GM21786 (cell line): Measurements from ENCODE around the gene THAP4.
"Not testable (repeated sequence)": the region's sequence is repeated elsewhere in the genome, so short reads cannot be mapped to it uniquely, and the experiment has no call there.

ENCODE experiments used
- ATAC-seq: cut with Tn5 transposase; IDR thresholded peaks from one replicate; pipeline ENCODE4 v1.9.1; 2021; ENCODE audit not compliant: unreplicated experiment

The THAP4 gene

DNA sequence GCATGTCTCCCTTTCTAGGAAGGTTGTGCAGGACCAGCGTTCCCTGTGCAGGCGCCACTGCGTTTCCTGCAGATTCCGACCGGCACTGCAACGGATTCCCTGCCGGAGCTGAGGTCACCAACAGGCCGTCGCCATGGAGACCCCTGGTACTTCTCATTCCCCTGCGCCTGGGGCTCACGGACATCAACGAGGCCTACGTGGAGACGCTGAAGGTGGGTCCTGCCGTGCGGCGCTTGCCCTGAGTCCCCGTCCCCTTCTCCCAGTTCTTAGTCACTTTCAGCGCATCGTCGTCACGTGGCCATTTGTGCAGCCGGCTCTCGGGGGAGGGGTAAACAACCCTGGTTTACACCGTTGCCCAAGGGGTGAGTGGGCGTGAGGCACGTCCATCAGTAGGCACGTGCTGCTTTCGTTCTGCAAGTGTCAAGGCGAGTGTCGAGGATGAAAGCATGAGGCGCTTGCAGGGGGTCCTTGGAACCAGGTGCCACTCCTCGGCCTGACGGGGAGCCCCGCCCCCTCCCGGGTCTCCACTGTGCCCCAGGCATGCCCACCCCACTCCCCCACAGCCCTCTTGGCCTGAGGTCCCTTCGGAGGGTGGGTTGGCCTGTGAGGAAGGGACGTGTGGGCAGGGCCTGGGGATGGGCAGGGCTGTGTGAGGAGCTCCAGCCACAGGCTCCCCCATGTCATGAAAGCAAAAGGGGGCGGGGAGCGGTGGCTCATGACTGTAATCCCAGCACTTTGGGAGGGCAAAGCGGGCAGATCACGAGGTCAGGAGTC lies 29.9 kb upstream of the THAP4 start:
- no peak for ATAC-seq

GRCh38 chr2:241665731-241666440 lies 28.9 kb upstream of the THAP4 start:
- ATAC-seq: no peak

GRCh38 chr2:241662731-241663130 lies 25.8 kb upstream of the THAP4 start:
- ATAC-seq: not testable (repeated sequence)

GRCh38 chr2:241660593-241661213 lies 23.7 kb upstream of the THAP4 start:
- ATAC-seq: no peak

- no peak for ATAC-seq
Measured at GRCh38 chr2:241659150-241659739, 22.3 kb upstream of the THAP4 start.

DNA sequence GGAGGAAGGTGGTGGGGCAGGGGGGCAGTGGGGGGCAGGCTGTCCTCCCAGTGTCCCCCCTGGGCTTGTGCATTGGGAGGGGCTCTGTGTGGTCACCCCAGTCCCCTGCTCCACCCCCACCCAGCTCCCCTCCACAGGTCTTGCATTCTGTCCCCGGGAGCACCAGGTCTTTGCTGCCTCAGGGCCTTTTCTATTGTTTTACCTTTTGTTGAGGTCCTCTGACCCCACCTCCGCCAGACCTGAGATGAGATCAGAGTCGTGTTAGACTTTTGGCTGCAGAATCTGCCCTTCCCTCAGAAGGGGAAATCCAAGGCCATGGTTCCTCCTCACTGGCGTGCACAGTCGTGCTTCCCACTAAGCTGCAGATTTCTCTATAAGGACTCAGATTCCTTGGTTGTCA lies 21.3 kb upstream of the THAP4 start:
- ATAC-seq: no peak

- no peak for ATAC-seq
Measured at GRCh38 chr2:241657786-241658254, 20.9 kb upstream of the THAP4 start.

DNA sequence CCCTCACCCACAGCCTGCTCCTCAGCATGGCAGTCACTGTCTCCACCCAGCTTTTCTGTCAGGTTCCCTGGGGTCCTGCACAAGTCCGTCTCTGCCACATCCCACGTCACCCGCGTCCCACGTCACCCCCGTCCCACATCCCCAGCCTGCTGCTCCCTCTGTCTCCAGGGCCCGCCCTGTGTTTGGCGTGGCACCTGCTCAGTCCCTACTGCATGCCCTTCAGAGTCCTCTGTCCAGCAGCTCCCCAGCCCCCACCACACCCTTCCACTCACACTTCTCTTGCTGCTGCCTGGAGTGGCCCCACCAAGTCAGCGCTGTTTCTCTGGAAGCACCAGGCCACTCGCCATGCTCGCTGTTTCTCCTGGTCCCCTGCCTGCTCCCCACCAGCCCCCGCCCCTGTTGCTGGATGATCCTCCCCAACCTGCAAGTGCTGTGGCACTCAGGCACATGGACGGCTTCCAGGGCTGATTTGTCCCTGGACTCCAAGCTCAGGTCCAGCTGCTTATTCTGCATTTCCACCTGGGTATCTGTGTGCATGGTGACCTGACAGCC lies 19.3 kb upstream of the THAP4 start:
- no peak for ATAC-seq

DNA sequence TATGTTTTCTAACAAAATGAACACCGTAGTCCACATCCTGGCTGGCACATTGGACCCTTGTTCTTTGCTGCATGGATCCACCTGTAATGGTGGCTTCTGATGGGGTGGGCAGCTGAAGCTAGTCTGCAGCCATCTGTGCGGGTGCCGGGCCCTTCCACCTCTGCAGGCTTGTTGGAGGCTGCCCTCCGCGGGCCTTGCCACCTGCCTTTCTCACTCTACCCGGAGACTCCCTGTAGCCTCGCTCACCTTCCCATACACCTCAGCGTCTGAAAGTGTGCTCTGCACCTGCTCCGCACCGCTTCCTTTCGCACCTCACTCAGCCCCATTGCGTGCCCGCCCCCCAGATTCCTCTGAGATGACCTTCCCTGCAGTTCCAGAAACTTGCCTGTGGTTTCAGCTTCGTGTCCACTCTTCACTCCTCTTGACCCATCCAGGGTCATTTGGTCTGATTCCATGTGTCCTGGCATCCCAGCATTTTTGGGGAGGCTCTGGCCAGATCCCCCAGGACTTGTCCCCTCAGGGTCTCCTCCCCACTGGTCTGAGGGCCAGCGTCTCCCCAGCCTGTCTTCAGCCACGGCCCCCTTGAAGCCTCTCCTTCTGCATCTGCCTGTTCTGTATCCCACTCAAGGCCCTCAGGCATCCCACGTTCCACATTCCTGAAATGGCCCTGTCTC lies 18.7 kb upstream of the THAP4 start:
- no peak for ATAC-seq

DNA sequence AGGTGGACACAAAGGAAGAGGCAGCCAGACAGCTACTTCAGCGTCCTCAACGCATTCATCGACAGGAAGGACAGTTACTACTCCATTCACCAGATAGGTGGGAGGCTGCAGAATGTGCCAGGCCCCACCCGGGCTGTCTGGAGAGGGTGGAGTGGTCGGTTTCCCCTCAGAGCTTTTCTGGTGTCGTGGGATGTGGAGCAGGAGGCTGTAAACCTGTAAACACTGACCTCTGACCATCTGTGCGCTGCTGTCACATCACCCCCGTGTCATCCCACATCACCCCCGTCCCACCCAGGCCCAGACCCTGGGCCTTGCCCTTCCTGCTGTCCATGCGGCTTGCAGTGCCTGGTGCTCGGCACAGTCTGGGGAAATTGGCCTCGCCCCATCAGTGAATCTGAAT lies 17.6 kb upstream of the THAP4 start:
- no peak for ATAC-seq

- ATAC-seq: no peak
Measured at GRCh38 chr2:241653210-241653750, 16.3 kb upstream of the THAP4 start.

DNA sequence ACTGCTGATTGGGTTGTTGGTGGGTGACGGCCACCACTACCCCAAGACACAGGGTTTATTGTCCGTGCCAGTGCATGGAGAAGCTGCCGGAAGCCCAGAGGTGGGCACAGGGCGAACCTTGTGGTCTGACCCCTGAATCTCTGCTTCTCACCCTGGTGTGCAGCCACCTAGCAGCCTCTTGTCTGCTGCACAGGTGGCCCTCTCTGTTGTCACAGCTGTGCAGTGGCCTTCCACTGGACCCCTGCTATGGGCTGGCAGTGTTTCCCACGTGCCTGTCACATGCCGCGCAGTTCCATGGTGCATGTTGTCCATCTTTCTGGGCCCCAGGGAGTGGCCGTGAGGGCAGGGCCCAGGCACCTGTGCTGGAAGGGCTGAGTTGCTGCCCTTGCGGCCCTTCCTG lies 15.8 kb upstream of the THAP4 start:
- ATAC-seq: no peak

DNA sequence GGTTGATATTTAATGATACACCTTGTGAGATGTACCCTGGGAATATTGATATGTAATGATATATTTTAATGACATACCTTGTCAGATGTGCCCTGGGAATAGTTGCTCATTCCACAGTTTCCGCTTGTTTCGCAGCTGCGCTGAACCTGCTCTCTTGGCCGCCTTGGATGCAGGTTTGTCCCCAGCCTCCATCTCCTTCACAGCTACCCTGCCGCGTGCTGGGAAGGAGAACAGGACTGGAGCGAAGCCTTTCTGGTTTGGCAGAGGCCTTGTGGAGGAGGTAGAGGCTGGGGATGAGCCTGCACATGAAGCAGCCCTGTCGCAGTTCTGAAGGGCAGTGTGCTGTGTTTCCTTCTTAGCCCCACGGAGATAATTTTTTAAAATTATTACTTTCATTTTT lies 15.2 kb upstream of the THAP4 start:
- no peak for ATAC-seq

DNA sequence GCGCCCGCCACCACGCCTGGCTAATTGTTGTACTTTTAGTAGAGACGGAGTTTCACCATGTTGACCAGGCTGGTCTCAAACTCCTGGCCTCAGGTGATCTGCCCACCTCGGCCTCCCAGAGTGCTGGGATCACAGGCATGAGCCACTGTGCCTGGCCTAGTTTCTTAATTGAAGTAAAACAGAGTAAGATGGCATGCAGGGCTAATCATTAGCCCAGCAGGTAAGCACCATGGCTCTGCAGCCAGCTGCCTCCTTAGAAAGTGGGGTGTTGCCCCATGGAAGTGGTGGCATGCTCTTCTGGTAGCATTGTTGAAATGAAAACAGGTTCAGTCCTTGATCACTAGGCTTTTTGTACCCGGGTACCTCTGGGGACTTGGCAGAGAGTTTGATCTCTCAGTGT lies 13.0 kb upstream of the THAP4 start:
- no peak for ATAC-seq

- no peak for ATAC-seq
Measured at GRCh38 chr2:241649404-241649803, 12.4 kb upstream of the THAP4 start.

GRCh38 chr2:241648453-241648852 lies 11.5 kb upstream of the THAP4 start:
- no peak for ATAC-seq

DNA sequence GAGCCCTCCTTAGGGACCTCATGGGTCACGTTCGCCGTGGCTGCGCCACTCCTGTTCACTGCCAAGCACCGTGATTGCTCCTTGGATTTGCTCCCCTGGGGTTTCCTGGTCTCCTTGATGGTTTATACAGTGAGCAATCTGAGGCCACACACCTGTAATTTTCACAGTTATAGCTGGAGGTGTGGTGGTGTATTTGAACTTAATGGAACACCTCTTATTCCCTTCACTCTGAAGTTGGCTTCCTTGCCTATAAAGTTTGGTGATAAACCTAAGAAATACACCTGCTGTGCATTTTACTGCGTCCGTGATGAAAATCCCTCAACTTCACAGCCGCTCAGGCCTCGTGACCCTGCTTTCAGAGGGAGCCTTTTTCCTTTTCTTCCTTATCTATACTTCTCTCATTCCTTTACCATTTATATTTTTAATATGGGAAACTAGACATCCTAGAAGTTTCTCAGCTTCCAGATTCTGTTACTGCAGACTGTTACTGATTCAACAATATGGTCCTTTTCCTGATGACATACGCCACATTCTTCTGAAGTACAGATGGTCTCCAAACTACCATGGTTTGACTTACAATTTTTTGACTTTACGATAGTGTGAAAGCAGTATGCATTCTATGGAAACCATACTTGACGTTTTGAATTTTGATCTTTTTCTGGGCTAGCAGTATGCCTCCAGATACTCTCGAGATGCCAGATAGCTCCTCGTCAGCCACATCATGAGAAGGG lies 9.1 kb upstream of the THAP4 start:
- no peak for ATAC-seq

DNA sequence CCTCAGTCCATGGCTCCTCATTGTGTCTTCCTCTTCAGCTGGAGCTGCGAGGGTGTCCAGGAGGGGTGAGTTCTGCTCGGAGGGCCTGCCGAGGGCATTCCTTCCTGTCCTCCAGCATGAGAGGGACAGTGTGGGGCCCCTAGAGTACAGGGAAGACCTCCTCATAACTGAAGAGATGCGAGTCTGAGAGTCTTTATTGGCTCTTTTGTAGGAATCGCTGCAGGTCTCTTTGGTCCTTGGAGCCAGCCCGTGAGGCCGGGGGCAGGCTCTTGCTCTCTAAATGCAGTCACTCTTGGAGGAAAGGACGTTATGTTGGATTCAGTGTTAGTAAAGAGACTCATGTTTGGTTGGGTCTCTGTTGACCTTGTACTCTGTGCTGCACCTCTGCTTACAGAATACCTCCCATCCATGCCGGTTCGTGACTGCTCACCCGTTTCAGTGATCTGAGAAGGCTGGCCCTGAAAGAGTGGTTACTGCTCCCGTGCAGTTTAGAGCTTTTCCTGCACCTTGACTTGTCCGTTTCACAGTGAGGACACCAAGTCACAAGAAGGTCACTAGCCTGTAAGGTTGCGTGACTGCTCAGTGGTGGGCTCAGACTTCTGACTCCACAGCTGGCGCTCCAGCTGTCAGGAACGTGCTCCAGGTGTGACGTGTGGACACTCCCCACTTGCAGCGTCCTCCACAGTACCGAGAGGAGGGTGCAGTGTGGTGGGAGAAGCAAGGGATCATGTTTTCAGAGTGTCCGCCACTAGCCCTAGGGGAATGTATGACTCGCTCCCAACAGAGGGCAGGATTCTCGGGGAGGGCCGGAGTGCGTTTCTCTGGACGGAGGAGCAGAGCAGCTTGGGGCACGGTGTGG lies 8.3 kb upstream of the THAP4 start:
- no peak for ATAC-seq

- ATAC-seq: no peak
Measured at GRCh38 chr2:241641631-241642030, 4.7 kb upstream of the THAP4 start.
